MM.1S (cell line): ENCODE data around the gene PTPN3.

ENCODE experiments used
- DNase-seq: peaks from one replicate; pipeline ENCODE4 v3.0.0-alpha.2; 2015
- H2AFZ ChIP-seq: fragments of 300-600 bp; sonication (generic); 2 replicates; pipeline ENCODE4 v1.6.0; 2016; ENCODE audit warnings: antibody characterized with exemption, low read length
- H3F3A ChIP-seq: fragments of 300-600 bp; sonication (generic); 2 replicates; pipeline ENCODE4 v1.6.1; 2016; ENCODE audit warnings: mild to moderate bottlenecking, antibody characterized with exemption, low read length, moderate library complexity, mixed read lengths; ENCODE audit not compliant: insufficient read depth
- H3K27ac ChIP-seq: fragments of 300-600 bp; sonication (generic); 2 replicates; pipeline ENCODE4 v1.5.1; 2016; ENCODE audit warnings: mild to moderate bottlenecking, low read length
- H3K27me3 ChIP-seq: fragments of 300-600 bp; sonication (generic); replicated peaks from 2 replicates; pipeline ENCODE4 v1.6.0; 2016; ENCODE audit warnings: low read length; ENCODE audit not compliant: insufficient read depth
- H3K36me3 ChIP-seq: fragments of 300-600 bp; sonication (generic); replicated peaks from 2 replicates; pipeline ENCODE4 v1.6.1; 2016; ENCODE audit warnings: mild to moderate bottlenecking, low read length, mixed read lengths; ENCODE audit not compliant: insufficient read depth
- H3K4me1 ChIP-seq: fragments of 300-600 bp; sonication (generic); 2 replicates; pipeline ENCODE4 v1.6.1; 2016; ENCODE audit warnings: low read length, mixed read lengths
- H3K4me2 ChIP-seq: fragments of 300-600 bp; sonication (generic); 2 replicates; pipeline ENCODE4 v1.6.0; 2016; ENCODE audit warnings: low read depth, low read length
- H3K4me3 ChIP-seq: fragments of 300-600 bp; sonication (generic); 2 replicates; pipeline ENCODE4 v1.5.1; 2016; ENCODE audit warnings: low read length, mixed read lengths
- H3K79me2 ChIP-seq: fragments of 300-600 bp; sonication (generic); 2 replicates; pipeline ENCODE4 v1.6.1; 2016; ENCODE audit warnings: mixed run types, low read length, mixed read lengths
- H3K9ac ChIP-seq: fragments of 300-600 bp; sonication (generic); 2 replicates; pipeline ENCODE4 v1.6.1; 2016; ENCODE audit warnings: low read length, mixed read lengths
- H3K9me2 ChIP-seq: fragments of 300-600 bp; sonication (generic); replicated peaks from 2 replicates; pipeline ENCODE4 v1.6.1; 2016; ENCODE audit warnings: mild to moderate bottlenecking, low read length, mixed read lengths; ENCODE audit not compliant: insufficient read depth
- H3K9me3 ChIP-seq: fragments of 300-600 bp; sonication (generic); replicated peaks from 2 replicates; pipeline ENCODE4 v1.6.1; 2016; ENCODE audit warnings: mild to moderate bottlenecking, low read length, mixed read lengths; ENCODE audit not compliant: insufficient read depth
- H4K20me1 ChIP-seq: fragments of 300-600 bp; sonication (generic); 2 replicates; pipeline ENCODE4 v1.6.1; 2016; ENCODE audit warnings: mild to moderate bottlenecking, low read length, moderate library complexity, mixed read lengths; ENCODE audit not compliant: insufficient read depth
- EZH2 ChIP-seq: fragments of 300-600 bp; sonication (generic); optimal IDR thresholded peaks from 2 replicates; pipeline ENCODE3; 2017; ENCODE audit warnings: low read depth, mild to moderate bottlenecking, antibody characterized with exemption, low read length, mixed read lengths
- EZH2phosphoT487 ChIP-seq: fragments of 300-600 bp; sonication (generic); IDR thresholded peaks from 2 replicates; pipeline ENCODE4 v1.6.1; 2018; ENCODE audit warnings: antibody characterized with exemption, low read length
- TF ChIP-seq, protein P1 (sequence below): fragments of 300-600 bp; sonication (generic); IDR thresholded peaks from 2 replicates; pipeline ENCODE4 v1.5.1; 2016; ENCODE audit warnings: antibody characterized with exemption, low read length, mixed read lengths

Gene PTPN3

DNA sequence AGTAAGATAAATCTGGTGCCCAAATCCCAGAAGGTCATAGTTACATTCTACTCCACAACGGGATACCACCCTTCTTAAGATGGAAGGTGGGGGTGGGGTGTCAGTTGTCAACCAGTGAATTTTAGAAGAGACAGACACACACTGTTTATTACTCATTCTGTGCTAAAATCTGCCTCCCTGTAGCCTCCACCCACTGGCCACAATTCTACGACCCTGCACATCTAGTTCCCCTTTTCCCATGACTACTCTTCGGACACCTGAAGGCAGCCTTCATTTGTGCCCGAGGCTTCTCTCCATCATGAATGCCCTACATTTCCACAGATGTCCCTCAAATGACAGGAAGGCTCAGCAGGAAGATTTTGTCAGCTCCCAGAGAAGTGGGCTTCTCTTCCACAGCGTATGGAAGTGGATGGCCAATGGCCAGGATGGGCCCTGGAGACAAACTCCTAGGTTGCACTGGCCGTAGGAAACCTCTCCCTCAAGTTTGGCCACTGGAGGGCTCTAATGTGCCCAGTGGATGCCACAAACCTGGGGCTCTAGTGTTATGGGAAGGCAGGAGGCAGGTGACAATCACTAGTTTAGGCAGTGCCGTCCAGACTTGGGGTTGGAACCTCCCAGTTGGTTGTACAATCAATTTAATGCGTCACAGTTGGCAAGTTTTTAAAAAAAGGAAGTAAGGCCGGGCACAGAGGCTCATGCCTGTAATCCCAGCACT lies 46.6 kb downstream of the PTPN3 start:
- no peaks in the 10 kb centered on the region for H3K4me1 ChIP-seq
- no peak overlapping the region for H3K9ac ChIP-seq
- H3K27ac ChIP-seq: no peak overlapping the region
- no peaks in the 10 kb centered on the region for H3K79me2 ChIP-seq
- H3K27me3 ChIP-seq: no peaks in the 10 kb centered on the region
- H3K36me3 ChIP-seq: no peaks in the 10 kb centered on the region
- no peak for TF ChIP-seq EZH2
- TF ChIP-seq, protein P1, sequence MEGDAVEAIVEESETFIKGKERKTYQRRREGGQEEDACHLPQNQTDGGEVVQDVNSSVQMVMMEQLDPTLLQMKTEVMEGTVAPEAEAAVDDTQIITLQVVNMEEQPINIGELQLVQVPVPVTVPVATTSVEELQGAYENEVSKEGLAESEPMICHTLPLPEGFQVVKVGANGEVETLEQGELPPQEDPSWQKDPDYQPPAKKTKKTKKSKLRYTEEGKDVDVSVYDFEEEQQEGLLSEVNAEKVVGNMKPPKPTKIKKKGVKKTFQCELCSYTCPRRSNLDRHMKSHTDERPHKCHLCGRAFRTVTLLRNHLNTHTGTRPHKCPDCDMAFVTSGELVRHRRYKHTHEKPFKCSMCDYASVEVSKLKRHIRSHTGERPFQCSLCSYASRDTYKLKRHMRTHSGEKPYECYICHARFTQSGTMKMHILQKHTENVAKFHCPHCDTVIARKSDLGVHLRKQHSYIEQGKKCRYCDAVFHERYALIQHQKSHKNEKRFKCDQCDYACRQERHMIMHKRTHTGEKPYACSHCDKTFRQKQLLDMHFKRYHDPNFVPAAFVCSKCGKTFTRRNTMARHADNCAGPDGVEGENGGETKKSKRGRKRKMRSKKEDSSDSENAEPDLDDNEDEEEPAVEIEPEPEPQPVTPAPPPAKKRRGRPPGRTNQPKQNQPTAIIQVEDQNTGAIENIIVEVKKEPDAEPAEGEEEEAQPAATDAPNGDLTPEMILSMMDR: no peak
- TF ChIP-seq EZH2phosphoT487: no peak
- no peak for DNase-seq
- H3K9me3 ChIP-seq: no peaks in the 10 kb centered on the region
- no peaks in the 10 kb centered on the region for H3K9me2 ChIP-seq
- no peak overlapping the region for H2AFZ ChIP-seq
- H3K4me3 ChIP-seq: no peak overlapping the region
- H4K20me1 ChIP-seq: no peaks in the 10 kb centered on the region
- no peak overlapping the region for H3K4me2 ChIP-seq
- H3F3A ChIP-seq: no peaks in the 10 kb centered on the region

DNA sequence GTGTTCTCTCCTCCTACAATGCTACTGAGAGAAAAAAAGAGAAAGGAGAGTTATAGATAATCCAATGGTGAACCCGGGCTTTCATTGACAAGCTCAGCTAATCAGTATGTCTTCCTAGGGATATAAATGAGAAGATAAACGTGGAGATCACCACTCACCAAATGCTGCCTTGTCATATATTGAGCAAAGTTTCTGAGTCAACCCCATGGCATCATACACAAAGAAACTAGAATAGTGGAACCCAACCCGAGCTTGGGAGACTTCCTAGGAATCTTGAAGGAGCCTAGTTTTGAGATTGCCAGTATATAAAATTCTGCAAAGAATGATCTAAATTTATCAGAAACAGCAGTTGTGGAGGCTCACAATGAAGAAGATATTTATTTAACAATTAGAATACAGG lies 47.8 kb downstream of the PTPN3 start:
- Histone ChIP-seq H2AFZ (no peak overlapping the region), H3K79me2 (no peaks in the 10 kb centered on the region), H3K9me3 (no peaks in the 10 kb centered on the region), H3K27me3 (no peaks in the 10 kb centered on the region), H4K20me1 (no peaks in the 10 kb centered on the region), H3K27ac (no peak overlapping the region), H3K4me1 (no peaks in the 10 kb centered on the region), H3K4me3 (no peak overlapping the region), H3K36me3 (no peaks in the 10 kb centered on the region), H3K9ac (no peak overlapping the region), H3K9me2 (no peaks in the 10 kb centered on the region), H3F3A (no peaks in the 10 kb centered on the region), H3K4me2 (no peak overlapping the region)
- DNase-seq: no peak
- TF ChIP-seq, protein P1: no peak
- TF ChIP-seq EZH2phosphoT487 (no peak), EZH2 (no peak)

DNA sequence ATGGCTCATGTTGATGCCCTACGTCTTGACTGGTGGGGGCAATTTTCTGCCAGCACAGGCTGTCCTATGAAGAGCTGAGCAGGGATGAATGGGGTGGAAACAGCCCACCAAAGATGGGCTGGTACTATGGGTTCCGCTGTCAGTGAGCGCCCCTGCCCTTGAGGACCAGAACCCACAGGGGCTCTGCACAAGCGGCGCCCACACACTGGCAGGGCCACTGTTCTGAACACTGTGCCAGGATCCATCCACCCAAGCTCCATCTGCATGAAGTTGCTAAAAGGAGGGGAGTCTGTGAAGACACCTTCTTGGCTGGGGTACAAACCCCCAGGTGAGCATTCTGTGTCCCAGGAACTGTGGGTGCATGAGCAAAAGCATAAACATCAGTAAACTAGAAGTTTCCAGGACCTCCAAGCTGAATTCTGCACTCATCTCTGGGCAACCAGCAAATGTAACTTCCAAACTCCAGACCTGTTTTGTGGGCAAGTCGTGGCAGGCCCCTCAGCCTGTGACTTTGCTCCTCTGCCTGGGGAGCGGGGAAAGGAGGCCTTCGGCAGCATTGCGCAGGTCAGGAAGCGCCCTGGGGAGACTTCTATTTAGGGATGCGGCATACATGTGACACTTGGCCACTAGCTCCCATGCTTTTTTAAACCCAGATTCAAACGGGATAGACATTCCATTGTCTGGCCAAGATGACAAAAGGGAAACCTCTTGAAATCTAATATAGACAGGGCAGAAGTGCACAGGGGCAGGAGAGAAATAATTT lies 48.9 kb downstream of the PTPN3 start:
- no peak for DNase-seq
- Histone ChIP-seq H3K27me3 (no peaks in the 10 kb centered on the region), H3K9me2 (no peaks in the 10 kb centered on the region), H3K4me3 (no peak overlapping the region), H3K36me3 (no peaks in the 10 kb centered on the region), H3K4me2 (no peak overlapping the region), H4K20me1 (no peaks in the 10 kb centered on the region), H3K4me1 (no peaks in the 10 kb centered on the region), H3K9me3 (no peaks in the 10 kb centered on the region), H3K27ac (no peak overlapping the region), H3F3A (no peaks in the 10 kb centered on the region), H2AFZ (no peak overlapping the region), H3K9ac (no peak overlapping the region), H3K79me2 (no peaks in the 10 kb centered on the region)
- no peak for TF ChIP-seq EZH2phosphoT487
- no peak for TF ChIP-seq EZH2
- TF ChIP-seq, protein P1: no peak
